K562 (cell line): ENCODE data around the gene TRPC1. TPM values are rescaled to one million over a fixed set of nuclear protein-coding genes. Genes with fewer than 3 reads are reported as not detected.

Experiments
- ATAC-seq: fragments of 200-7000 bp; cut with Tn5 transposase; 3 replicates; pipeline ENCODE4 v1.9.1; 2020; ENCODE audit warnings: moderate library complexity
- BruUV-seq: library from RNA; stranded (reverse); fragments of 400-500 nt; replicated peaks from 2 replicates; lab custom pipeline; 2021; lab: Mats Ljungman, UMichigan
- CTCF ChIA-PET: fragments of 300-600 bp; formaldehyde crosslinking; extraction: SDS; loops from one replicate; lab custom pipeline; 2021; ENCODE audit warnings: low intra/inter-chr PET ratio; lab: Yijun Ruan, JAX
- POLR2A ChIA-PET: fragments of 300-600, 350-650 bp; sonication (Branson Sonifier 250); formaldehyde crosslinking; extraction: SDS; loops from one replicate; lab custom pipeline; 2021; ENCODE audit warnings: antibody characterized with exemption, inconsistent platforms; lab: Yijun Ruan, JAX
- DNase-seq, 4 experiments: peaks; one replicate each; pipeline versions ENCODE4 v3.0.0 to v3.0.0-alpha.2; 2011 to 2018; ENCODE audit warnings: low spot score in 3 of 4, mixed read lengths in 3 of 4; ENCODE audit errors: extremely low read depth in 1 of 4
- FAIRE-seq: peaks from 2 replicates; lab custom pipeline; 2011; peaks lifted over from hg19 to GRCh38; lab: Jason Lieb, UNC
- H2AFZ ChIP-seq: 2 replicates; pipeline ENCODE4 v1.6.0; 2011; ENCODE audit warnings: low read depth, low read length, control low read depth, inconsistent platforms
- H3K27ac ChIP-seq: fragments of 200-600 bp; 3 replicates; pipeline ENCODE4 v1.8.0; 2011; ENCODE audit warnings: low read depth, mild to moderate bottlenecking, control low read depth, inconsistent platforms, low read length, moderate library complexity, mixed read lengths; ENCODE audit errors: extremely low read depth
- H3K27me3 ChIP-seq, 2 experiments: fragments of 300-600 bp in 1 of 2; 2 replicates in 1 of 2; 3 replicates in 1 of 2; pipeline versions ENCODE4 v1.6.0 to v1.8.0; 2011; ENCODE audit warnings: inconsistent platforms in 2 of 2, low read length in 2 of 2, mild to moderate bottlenecking in 1 of 2, mixed read lengths in 1 of 2, moderate library complexity in 1 of 2; ENCODE audit not compliant: control insufficient read depth in 2 of 2, insufficient read depth in 2 of 2
- H3K36me3 ChIP-seq: fragments of 300-600 bp; 3 replicates; pipeline ENCODE4 v1.8.0; 2011; ENCODE audit warnings: mild to moderate bottlenecking, low read length, inconsistent platforms; ENCODE audit not compliant: control insufficient read depth, insufficient read depth
- H3K4me1 ChIP-seq, 2 experiments: fragments of 200-600 bp in 1 of 2; replicated peaks in 1 of 2; 2 replicates in 1 of 2; 3 replicates in 1 of 2; pipeline versions ENCODE4 v1.5.1 to v1.8.0; 2011; ENCODE audit warnings: inconsistent platforms in 2 of 2, low read length in 2 of 2, mild to moderate bottlenecking in 1 of 2, mixed read lengths in 1 of 2, moderate library complexity in 1 of 2; ENCODE audit not compliant: control insufficient read depth in 2 of 2, insufficient read depth in 2 of 2
- H3K4me2 ChIP-seq: 2 replicates; pipeline ENCODE4 v1.6.1; 2011; ENCODE audit warnings: low read length, control low read depth, inconsistent platforms, mixed read lengths; ENCODE audit not compliant: insufficient read depth
- H3K4me3 ChIP-seq: fragments of 200-600 bp; sonication (generic), shearing (Covaris generic); 2 replicates; pipeline ENCODE4 v1.5.1; 2016; ENCODE audit warnings: control low read depth, inconsistent platforms
- H3K79me2 ChIP-seq: fragments of 200-600 bp; 3 replicates; pipeline ENCODE4 v1.8.0; 2011; ENCODE audit warnings: low read length, inconsistent platforms; ENCODE audit not compliant: control insufficient read depth, insufficient read depth
- H3K9ac ChIP-seq, 2 experiments: 2 replicates each; pipeline versions ENCODE4 v1.6.0 to v1.6.1; 2011; ENCODE audit warnings: low read depth in 2 of 2, low read length in 2 of 2, control low read depth in 1 of 2, inconsistent platforms in 1 of 2, mild to moderate bottlenecking in 1 of 2, mixed read lengths in 1 of 2; ENCODE audit not compliant: insufficient read depth in 1 of 2
- H3K9me1 ChIP-seq: one replicate; pipeline ENCODE4 v1.6.0; 2011; ENCODE audit warnings: inconsistent platforms, mild to moderate bottlenecking, low read length, moderate library complexity; ENCODE audit not compliant: control insufficient read depth, insufficient read depth
- H3K9me3 ChIP-seq: replicated peaks from 2 replicates; pipeline ENCODE4 v1.5.1; 2011; ENCODE audit warnings: low read depth, low read length, inconsistent platforms; ENCODE audit not compliant: control insufficient read depth, insufficient read depth
- H4K20me1 ChIP-seq: replicated peaks from 2 replicates; pipeline ENCODE4 v1.6.1; 2011; ENCODE audit warnings: low read length, inconsistent platforms, mixed read lengths; ENCODE audit not compliant: control insufficient read depth, insufficient read depth
- CTCF ChIP-seq, 3 experiments: IDR thresholded peaks in 2 of 3; conservative IDR thresholded peaks in 1 of 3; 2 replicates each; pipeline ENCODE4 v1.5.1; 2011 to 2012; ENCODE audit warnings: low read length in 3 of 3, mild to moderate bottlenecking in 3 of 3, control low read depth in 2 of 3, improper control_type of control experiment in 1 of 3, inconsistent platforms in 1 of 3, low read depth in 1 of 3, mixed read lengths in 1 of 3, moderate library complexity in 1 of 3; ENCODE audit not compliant: insufficient read depth in 2 of 3
- NFIC ChIP-seq: fragments of 450-650 bp; IDR thresholded peaks from 2 replicates; pipeline ENCODE4 v1.6.1; 2017; ENCODE audit warnings: mild to moderate bottlenecking, inconsistent platforms
- PKNOX1 ChIP-seq: fragments of 450-650 bp; IDR thresholded peaks from 2 replicates; pipeline ENCODE4 v1.6.1; 2016
- RBM15 ChIP-seq: fragments of 200-400 bp; formaldehyde crosslinking; IDR thresholded peaks from 2 replicates; pipeline ENCODE4 v1.6.1; 2018; ENCODE audit warnings: mild to moderate bottlenecking, low read length, moderate library complexity; ENCODE audit not compliant: insufficient read depth
- TAF9B ChIP-seq: fragments of 450-650 bp; IDR thresholded peaks from 2 replicates; pipeline ENCODE4 v1.6.1; 2018; ENCODE audit warnings: mild to moderate bottlenecking; ENCODE audit not compliant: partially characterized antibody
- VEZF1 ChIP-seq: fragments of 200-800 bp; sonication (Bioruptor generic); IDR thresholded peaks from 2 replicates; pipeline ENCODE4 v1.6.1; 2017; ENCODE audit warnings: missing genetic modification characterization, missing compliant biosample characterization
- WGBS: fragments of 100-300 bp; shearing (Covaris generic); methylation state at CpG from one replicate; pipeline ENCODE4 v1.1.6; 2016; ENCODE audit warnings: low coverage, mixed read lengths; ENCODE audit not compliant: insufficient coverage; ENCODE audit errors: missing lambda C conversion rate; 5-methylcytosine and 5-hydroxymethylcytosine counted together
- in situ Hi-C: fragments of 300-500 bp; cut with MboI; formaldehyde crosslinking; loops from 4 replicates; pipeline ENCODE4 v1.15.0; 2018; ENCODE audit warnings: inconsistent platforms, mixed read lengths
- intact Hi-C: fragments of 100-400 bp; cut with micrococcal nuclease; formaldehyde crosslinking; loops from 2 replicates; pipeline ENCODE4 v1.14.2; 2022
- polyA plus RNA-seq, 8 experiments: library from polyadenylated mRNA; depleted of rRNA in 4 of 8; stranded (reverse) in 5 of 8; unstranded in 3 of 8; fragments of >200 nt; fragmentation: Nextera tagmentation in 2 of 8; fragmentation: Illumina TruSeq in 1 of 8; extraction: Ambion mirVana in 2 of 8; extraction: Trizol in 1 of 8; gene quantifications; 2 replicates each; pipeline versions ENCODE4 v1.2.1 to v1.2.3, GENCODE V29; 2011 to 2014; ENCODE audit warnings: inconsistent platforms in 1 of 8, missing spikeins in 1 of 8
- total RNA-seq, 7 experiments: library from RNA; depleted of rRNA in 6 of 7; stranded (reverse); fragments of >200 nt in 6 of 7; fragmentation: Illumina TruSeq in 2 of 7; extraction: Trizol in 2 of 7; gene quantifications; 2 replicates each; pipeline versions ENCODE4 v1.2.1 to v1.2.3, GENCODE V29; 2011 to 2021; ENCODE audit warnings: low replicate concordance in 1 of 7

The TRPC1 gene
- total and polyA plus RNA-seq, 9 of the 15 experiments (the other 6 are each of a cell fraction or from before 2014, with no cell fraction given): 1.4 to 6.5 (median 3.0) TPM

DNA sequence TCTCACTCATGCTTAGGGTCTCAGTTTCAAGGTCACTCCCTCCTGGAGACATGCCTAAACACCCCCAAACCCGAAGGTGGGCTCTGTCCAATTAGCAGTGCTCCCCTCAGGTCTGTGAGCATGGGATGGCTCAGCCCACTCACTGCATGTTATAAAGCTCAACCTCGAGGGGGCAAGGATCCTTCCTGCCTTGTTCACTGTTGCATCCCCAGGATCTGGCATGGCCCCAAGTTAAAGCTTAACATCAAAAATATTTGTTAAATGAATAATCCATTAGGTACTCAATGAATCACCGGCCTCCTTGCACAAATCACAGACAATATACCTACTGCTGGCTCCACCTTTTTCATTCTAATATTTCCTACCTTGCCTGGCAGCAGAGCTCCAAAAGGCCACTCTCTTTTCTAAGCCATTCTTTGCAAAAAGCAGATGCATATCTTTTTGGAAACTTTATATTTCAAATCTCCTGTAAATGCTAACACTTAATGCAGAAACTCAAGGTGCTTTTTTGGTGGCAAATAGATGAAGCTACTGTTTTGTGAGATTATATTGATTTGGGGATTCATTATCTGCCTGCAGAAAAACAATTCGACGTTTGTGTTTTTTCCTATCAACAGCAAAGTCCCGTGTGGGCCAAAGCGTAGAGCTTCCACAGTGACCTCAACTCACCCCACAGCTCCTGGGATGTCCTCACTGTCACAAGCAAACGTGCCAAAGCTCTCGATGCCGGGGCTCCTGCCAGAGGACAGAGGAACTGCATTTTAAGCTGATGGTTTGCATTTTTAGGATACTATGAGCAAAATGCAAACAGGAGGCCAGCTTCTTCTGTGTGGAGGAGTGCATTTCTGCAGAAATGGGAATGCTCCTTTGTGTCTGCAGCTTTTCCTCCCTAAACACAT, 129.7 kb downstream of the TRPC1 start:
- Histone ChIP-seq H4K20me1 (no peaks in the 10 kb centered on the region; the same call in 1 of the 2 replicates), H3K4me3 (no peak overlapping the region), H3K9ac (no peak overlapping the region), H3K9me1 (no peaks in the 10 kb centered on the region), H3K27ac (no peak overlapping the region), H2AFZ (no peak overlapping the region), H3K4me1 (no peaks in the 10 kb centered on the region; a peak in 4 of 5 replicates), H3K79me2 (no peaks in the 10 kb centered on the region)
- no TSS peak for BruUV-seq
- no peak for FAIRE-seq
- intact Hi-C loops (loop anchor here (5.0 kb wide), 1 partner anchor 34 kb away; the partner anchor contains the start of gene PCOLCE2), in situ Hi-C loops (no loop called here)
- TF ChIP-seq TAF9B (no peak), NFIC (peak; percentile 18; the same call in 1 of the 2 replicates)
- TF ChIP-seq, all 486 proteins: peak for 1
- 7% methylated on average over 10 of the region's 10 CpGs for WGBS
- H3K36me3 ChIP-seq: no peaks in the 10 kb centered on the region
- DNase-seq (no peak), ATAC-seq (no peak)
- H3K4me2 ChIP-seq: no peak overlapping the region
- ChIA-PET POLR2A (interaction anchor here (0.8 to 1.7 kb wide), 6 partner anchors 10 to 39 kb away, joined by 3 to 5 read pairs (median 3); no protein-coding TSS in a partner anchor), CTCF (no interaction called here)
- no peaks in the 10 kb centered on the region for H3K9me3 ChIP-seq
- H3K27me3 ChIP-seq: 0 out of 5 replicates have a peak, but pooled peaks cover 0 to 5% of the 10 kb centered on the region in 2 experiments

- TF ChIP-seq PKNOX1 (no peak), VEZF1 (no peak), RBM15 (no peak), CTCF (IDR thresholded peaks at IDR 0.05 in 2 of 3, conservative IDR thresholded peaks at IDR 0.05 in 1 of 3; ENCODE audit: insufficient read depth in 2 of 3, low read depth in 1 of 3, low read length in 3 of 3) (peak; percentile 43 to 87 (median 43))
- TF ChIP-seq, all 486 proteins: peak for 1
- in situ Hi-C loops: no loop called here
- Histone ChIP-seq H3K9me3 (no peaks in the 10 kb centered on the region), H3K27ac (no peak overlapping the region), H3K9me1 (no peaks in the 10 kb centered on the region), H3K4me3 (no peak overlapping the region), H3K36me3 (no peaks in the 10 kb centered on the region), H3K4me2 (no peak overlapping the region), H3K4me1 (no peaks in the 10 kb centered on the region), H4K20me1 (no peaks in the 10 kb centered on the region; the same call in 1 of the 2 replicates), H3K79me2 (no peaks in the 10 kb centered on the region), H3K9ac (0 out of 4 replicates have a peak overlapping the region, but pooled peaks of 1 of the 2 experiments have one; percentile 3), H2AFZ (no peak overlapping the region), H3K27me3 (peaks cover 0 to 12% of the 10 kb centered on the region in 2 experiments; a peak in 1 of 5 replicates)
- WGBS: 14% methylated on average over 6 of the region's 6 CpGs
- ChIA-PET POLR2A (interaction anchor here (0.7 to 1.2 kb wide), 4 partner anchors 9 to 41 kb away, joined by 3 read pairs; no protein-coding TSS in a partner anchor), CTCF (no interaction called here)
- DNase-seq: peak in 2 of 4 experiments; percentile 17 to 19
- peak; percentile 84 for ATAC-seq
- BruUV-seq: no TSS peak
- intact Hi-C loops: no loop called here
- peak; percentile 74 for FAIRE-seq
Observed at GRCh38 chr3:142857056-142857455, 133.2 kb downstream of the TRPC1 start.
